Smooth muscle cell (in vitro differentiated cells): ENCODE data around the gene FRAT2. TPM values are rescaled to one million over a fixed set of nuclear protein-coding genes. Genes with fewer than 3 reads are reported as not detected.
A peak's percentile ranks its signal among the peaks of the same experiment; 100 is the strongest.

Experiments
- DNase-seq: peaks from one replicate; lab custom pipeline; 2025; ENCODE audit not compliant: unreplicated experiment; lab: John Stamatoyannopoulos, UW
- H2AFZ ChIP-seq: fragments of 200-600 bp; sonication (generic); 2 replicates; pipeline ENCODE4 v1.6.0; 2016; ENCODE audit warnings: antibody characterized with exemption, low read depth, mild to moderate bottlenecking
- H3F3A ChIP-seq: fragments of 200-600 bp; sonication (generic); 2 replicates; pipeline ENCODE4 v1.6.0; 2017; ENCODE audit warnings: antibody characterized with exemption, low read depth
- H3K27ac ChIP-seq: fragments of 200-600 bp; sonication (generic); 2 replicates; pipeline ENCODE4 v1.5.1; 2016; ENCODE audit warnings: low read depth, mild to moderate bottlenecking
- H3K27me3 ChIP-seq: fragments of 200-600 bp; sonication (generic); 2 replicates; pipeline ENCODE4 v1.6.1; 2016; ENCODE audit warnings: low read depth, mild to moderate bottlenecking
- H3K36me3 ChIP-seq: fragments of 200-600 bp; sonication (generic); 2 replicates; pipeline ENCODE4 v1.5.1; 2016; ENCODE audit warnings: low read depth
- H3K4me1 ChIP-seq: fragments of 200-600 bp; sonication (generic); 2 replicates; pipeline ENCODE4 v1.5.1; 2016; ENCODE audit warnings: low read depth
- H3K4me2 ChIP-seq: fragments of 200-600 bp; sonication (generic); 2 replicates; pipeline ENCODE4 v1.6.0; 2016; ENCODE audit warnings: mild to moderate bottlenecking
- H3K4me3 ChIP-seq: fragments of 200-600 bp; sonication (generic); 2 replicates; pipeline ENCODE4 v1.5.1; 2016; ENCODE audit warnings: mild to moderate bottlenecking
- H3K79me2 ChIP-seq: fragments of 200-600 bp; sonication (generic); 2 replicates; pipeline ENCODE4 v1.6.0; 2016; ENCODE audit warnings: low read depth, mild to moderate bottlenecking
- H3K9ac ChIP-seq: fragments of 200-600 bp; sonication (generic); 2 replicates; pipeline ENCODE4 v1.6.0; 2016; ENCODE audit warnings: low read depth
- H3K9me3 ChIP-seq: fragments of 200-600 bp; sonication (generic); replicated peaks from 2 replicates; pipeline ENCODE4 v1.5.1; 2016; ENCODE audit warnings: low read depth
- H4K20me1 ChIP-seq: fragments of 200-600 bp; sonication (generic); 2 replicates; pipeline ENCODE4 v1.6.0; 2016; ENCODE audit warnings: low read depth
- WGBS: methylation state at CpG from one replicate; pipeline ENCODE4 v1.1.7; 2016; ENCODE audit warnings: low lambda C conversion rate; 5-methylcytosine and 5-hydroxymethylcytosine counted together
- polyA plus RNA-seq: library from polyadenylated mRNA; unstranded; fragments of >200 nt; fragmentation: Nextera tagmentation; extraction: Ambion mirVana; gene quantifications from 2 replicates; pipeline ENCODE4 v1.2.1, GENCODE V29; 2016
- total RNA-seq: library from RNA; depleted of rRNA; stranded (reverse); fragments of >200 nt; gene quantifications from 2 replicates; pipeline ENCODE4 v1.2.3, GENCODE V29; 2014
- TF ChIP-seq, protein P1 (sequence below): fragments of 200-600 bp; sonication (generic); IDR thresholded peaks from 2 replicates; pipeline ENCODE4 v1.5.1; 2017; ENCODE audit warnings: borderline replicate concordance, mild to moderate bottlenecking, antibody characterized with exemption; ENCODE audit not compliant: insufficient read depth, poor library complexity, severe bottlenecking

FRAT2 gene
- total and polyA plus RNA-seq, 2 experiments from 2014 or later: 4.0 to 7.7 TPM

DNA sequence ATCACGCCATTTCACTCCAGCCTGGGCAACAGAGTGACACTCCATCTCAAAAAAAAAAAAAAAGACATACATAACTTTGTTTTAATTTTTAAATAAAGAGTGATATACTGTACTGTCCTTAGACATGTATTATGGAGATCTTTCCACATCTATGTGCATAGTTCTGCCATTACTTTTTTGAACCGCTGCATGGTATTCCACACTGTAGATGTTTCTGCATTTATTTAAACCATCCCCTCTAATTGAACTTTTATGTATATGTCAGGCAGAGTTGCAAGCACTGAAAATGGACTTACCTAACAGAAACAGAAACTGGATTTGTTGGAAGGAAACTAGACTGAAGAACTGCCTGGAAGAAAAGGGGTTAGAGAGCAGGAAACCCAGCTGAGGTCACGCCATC is 33.5 kb downstream of the FRAT2 start:
- no peak overlapping the region for H3K4me3 ChIP-seq
- no peaks in the 10 kb centered on the region for H3K4me1 ChIP-seq
- H3K79me2 ChIP-seq: no peaks in the 10 kb centered on the region
- H3K4me2 ChIP-seq: no peak overlapping the region
- no peak overlapping the region for H2AFZ ChIP-seq
- 94% methylated on average over 3 of the region's 3 CpGs for WGBS
- no peak overlapping the region for H3K27ac ChIP-seq
- TF ChIP-seq, protein P1, sequence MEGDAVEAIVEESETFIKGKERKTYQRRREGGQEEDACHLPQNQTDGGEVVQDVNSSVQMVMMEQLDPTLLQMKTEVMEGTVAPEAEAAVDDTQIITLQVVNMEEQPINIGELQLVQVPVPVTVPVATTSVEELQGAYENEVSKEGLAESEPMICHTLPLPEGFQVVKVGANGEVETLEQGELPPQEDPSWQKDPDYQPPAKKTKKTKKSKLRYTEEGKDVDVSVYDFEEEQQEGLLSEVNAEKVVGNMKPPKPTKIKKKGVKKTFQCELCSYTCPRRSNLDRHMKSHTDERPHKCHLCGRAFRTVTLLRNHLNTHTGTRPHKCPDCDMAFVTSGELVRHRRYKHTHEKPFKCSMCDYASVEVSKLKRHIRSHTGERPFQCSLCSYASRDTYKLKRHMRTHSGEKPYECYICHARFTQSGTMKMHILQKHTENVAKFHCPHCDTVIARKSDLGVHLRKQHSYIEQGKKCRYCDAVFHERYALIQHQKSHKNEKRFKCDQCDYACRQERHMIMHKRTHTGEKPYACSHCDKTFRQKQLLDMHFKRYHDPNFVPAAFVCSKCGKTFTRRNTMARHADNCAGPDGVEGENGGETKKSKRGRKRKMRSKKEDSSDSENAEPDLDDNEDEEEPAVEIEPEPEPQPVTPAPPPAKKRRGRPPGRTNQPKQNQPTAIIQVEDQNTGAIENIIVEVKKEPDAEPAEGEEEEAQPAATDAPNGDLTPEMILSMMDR: no peak
- no peak overlapping the region for H3K9ac ChIP-seq
- no peak for DNase-seq
- H4K20me1 ChIP-seq: no peaks in the 10 kb centered on the region
- no peaks in the 10 kb centered on the region for H3K27me3 ChIP-seq
- H3F3A ChIP-seq: no peaks in the 10 kb centered on the region
- H3K36me3 ChIP-seq: no peaks in the 10 kb centered on the region
- no peaks in the 10 kb centered on the region for H3K9me3 ChIP-seq

DNA sequence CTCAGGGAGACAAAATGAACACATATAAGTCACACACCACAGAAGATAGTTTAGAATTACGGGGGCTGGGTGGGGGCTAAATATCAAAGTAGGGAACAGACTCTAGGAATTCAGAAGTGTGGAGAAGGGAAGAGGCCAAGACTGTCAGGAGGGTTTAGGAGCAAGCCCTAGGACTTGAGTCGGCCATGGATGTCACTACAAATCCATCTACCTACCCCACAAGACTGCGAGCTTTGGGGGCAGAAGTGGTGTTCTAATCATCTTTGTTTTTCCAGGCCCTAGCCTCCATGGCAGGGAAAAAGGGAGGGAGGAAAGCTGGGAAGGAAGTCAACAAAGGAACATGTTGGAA is 36.3 kb downstream of the FRAT2 start:
- Histone ChIP-seq H3F3A (no peaks in the 10 kb centered on the region), H3K36me3 (no peaks in the 10 kb centered on the region), H3K27ac (no peak overlapping the region), H3K79me2 (no peaks in the 10 kb centered on the region), H2AFZ (no peak overlapping the region), H4K20me1 (no peaks in the 10 kb centered on the region), H3K4me1 (no peaks in the 10 kb centered on the region), H3K9ac (no peak overlapping the region), H3K9me3 (no peaks in the 10 kb centered on the region), H3K4me3 (no peak overlapping the region), H3K4me2 (no peak overlapping the region), H3K27me3 (no peaks in the 10 kb centered on the region)
- TF ChIP-seq, protein P1: no peak
- 95% methylated on average over 3 of the region's 3 CpGs for WGBS
- no peak for DNase-seq

DNA sequence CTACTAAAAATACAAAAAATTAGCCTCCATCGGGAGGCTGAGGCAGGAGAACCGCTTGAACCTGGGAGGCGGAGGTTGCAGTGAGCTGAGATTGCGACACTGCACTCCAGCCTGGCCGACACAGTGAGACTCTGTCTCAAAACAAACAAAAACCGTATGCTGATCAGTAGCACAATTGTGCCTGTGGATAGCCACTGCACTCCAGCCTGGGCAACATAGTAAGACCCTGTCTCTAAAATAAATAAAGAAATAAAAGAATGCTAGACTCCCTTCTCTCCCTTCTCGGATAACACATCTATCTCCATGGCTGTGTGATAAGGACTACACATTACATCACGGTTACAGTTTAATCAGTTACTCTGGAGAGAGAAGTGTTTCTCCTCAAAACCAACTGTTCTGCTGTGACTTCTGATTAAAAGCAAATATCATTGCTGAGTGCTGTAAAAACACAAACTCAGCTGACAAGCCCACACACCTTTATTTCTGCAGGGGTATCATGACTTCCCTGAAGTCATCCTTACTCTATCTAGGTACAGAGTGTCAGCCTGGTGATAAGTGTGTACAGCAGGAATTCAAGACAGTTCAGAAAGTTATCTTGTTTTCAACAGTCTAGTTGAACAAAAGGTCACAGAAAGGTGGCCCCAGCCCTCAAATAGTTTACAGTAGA is 36.8 kb downstream of the FRAT2 start:
- no peak overlapping the region for H2AFZ ChIP-seq
- WGBS: 87% methylated on average over 8 of the region's 8 CpGs
- H3K4me2 ChIP-seq: no peak overlapping the region
- H3K79me2 ChIP-seq: no peaks in the 10 kb centered on the region
- H3K9me3 ChIP-seq: no peaks in the 10 kb centered on the region
- no peaks in the 10 kb centered on the region for H3K27me3 ChIP-seq
- no peak overlapping the region for H3K27ac ChIP-seq
- H4K20me1 ChIP-seq: no peaks in the 10 kb centered on the region
- no peak for DNase-seq
- no peaks in the 10 kb centered on the region for H3K36me3 ChIP-seq
- TF ChIP-seq, protein P1: no peak
- no peaks in the 10 kb centered on the region for H3F3A ChIP-seq
- H3K9ac ChIP-seq: no peak overlapping the region
- H3K4me1 ChIP-seq: no peaks in the 10 kb centered on the region
- no peak overlapping the region for H3K4me3 ChIP-seq

DNA sequence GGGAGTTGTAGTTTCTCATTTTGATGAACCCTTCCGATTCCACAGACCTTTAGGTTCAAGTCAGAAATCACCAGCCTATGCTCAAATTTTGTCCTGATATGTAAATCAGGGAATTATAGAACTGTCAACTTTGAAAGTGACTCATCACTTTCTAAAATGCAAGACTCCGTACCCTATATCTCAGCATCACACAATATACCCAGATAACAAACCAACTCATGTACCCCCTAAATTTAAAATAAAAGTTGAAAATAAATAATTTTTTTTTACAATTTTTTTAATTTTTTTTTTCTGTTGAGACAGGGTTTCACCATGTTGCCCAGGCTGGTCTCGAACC is 41.7 kb downstream of the FRAT2 start:
- no peak overlapping the region for H3K4me3 ChIP-seq
- no peaks in the 10 kb centered on the region for H4K20me1 ChIP-seq
- H3K4me2 ChIP-seq: peak overlapping the region; percentile 72
- no peak overlapping the region for H2AFZ ChIP-seq
- H3K36me3 ChIP-seq: no peaks in the 10 kb centered on the region
- H3F3A ChIP-seq: peaks cover 6% of the 10 kb centered on the region
- no peaks in the 10 kb centered on the region for H3K27me3 ChIP-seq
- H3K27ac ChIP-seq: no peak overlapping the region
- H3K4me1 ChIP-seq: peaks cover 6% of the 10 kb centered on the region
- no peak overlapping the region for H3K9ac ChIP-seq
- H3K9me3 ChIP-seq: no peaks in the 10 kb centered on the region
- TF ChIP-seq, protein P1: no peak
- 53% methylated on average over 3 of the region's 3 CpGs for WGBS
- peaks cover 14% of the 10 kb centered on the region for H3K79me2 ChIP-seq
- no peak for DNase-seq
